GM19395 (cell line): ENCODE results near the gene ABHD16A.

Source experiments
- ATAC-seq: cut with Tn5 transposase; IDR thresholded peaks from one replicate; pipeline ENCODE4 v1.9.1; 2021; ENCODE audit warnings: mild to moderate bottlenecking, moderate library complexity; ENCODE audit not compliant: unreplicated experiment

Gene ABHD16A

DNA sequence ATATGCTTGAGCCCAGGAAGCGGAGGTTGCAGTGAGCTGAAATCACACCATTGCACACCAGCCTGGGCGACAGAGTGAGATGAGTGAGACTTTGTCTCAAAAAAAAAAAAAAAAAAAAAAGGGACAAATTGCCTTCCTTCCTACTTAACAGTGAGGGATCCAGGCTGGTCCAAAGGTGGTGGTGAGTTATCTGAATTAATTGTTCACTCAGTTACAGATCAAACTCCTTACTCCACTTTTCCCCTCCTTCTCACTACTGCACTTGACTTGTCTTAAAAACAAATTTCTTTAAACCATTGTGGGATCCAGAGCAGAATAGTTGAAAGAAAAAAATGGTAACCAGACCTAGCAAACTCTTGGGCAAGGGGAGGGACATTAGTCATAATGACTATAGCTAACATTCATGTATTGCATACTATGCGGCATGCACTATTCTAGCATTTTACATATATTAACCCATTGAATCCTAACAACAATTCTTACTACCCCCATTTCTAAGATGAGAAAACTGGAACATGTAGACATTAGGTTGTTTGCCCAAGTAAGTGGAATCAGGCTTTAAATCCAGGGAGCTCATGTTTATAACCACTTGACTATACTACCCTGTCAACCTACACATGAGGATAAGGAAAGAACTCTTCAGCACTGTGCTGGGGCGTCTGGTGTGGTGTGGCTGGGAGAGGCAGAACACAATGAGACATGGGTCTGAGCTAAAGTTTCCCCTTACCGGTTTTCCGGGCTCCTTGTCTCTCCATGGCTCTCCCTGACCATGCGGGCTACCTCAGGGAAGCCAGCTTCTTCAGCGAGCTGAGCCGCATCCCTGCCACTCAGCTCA lies 39.8 kb downstream of the ABHD16A start:
- ATAC-seq = no peak

DNA sequence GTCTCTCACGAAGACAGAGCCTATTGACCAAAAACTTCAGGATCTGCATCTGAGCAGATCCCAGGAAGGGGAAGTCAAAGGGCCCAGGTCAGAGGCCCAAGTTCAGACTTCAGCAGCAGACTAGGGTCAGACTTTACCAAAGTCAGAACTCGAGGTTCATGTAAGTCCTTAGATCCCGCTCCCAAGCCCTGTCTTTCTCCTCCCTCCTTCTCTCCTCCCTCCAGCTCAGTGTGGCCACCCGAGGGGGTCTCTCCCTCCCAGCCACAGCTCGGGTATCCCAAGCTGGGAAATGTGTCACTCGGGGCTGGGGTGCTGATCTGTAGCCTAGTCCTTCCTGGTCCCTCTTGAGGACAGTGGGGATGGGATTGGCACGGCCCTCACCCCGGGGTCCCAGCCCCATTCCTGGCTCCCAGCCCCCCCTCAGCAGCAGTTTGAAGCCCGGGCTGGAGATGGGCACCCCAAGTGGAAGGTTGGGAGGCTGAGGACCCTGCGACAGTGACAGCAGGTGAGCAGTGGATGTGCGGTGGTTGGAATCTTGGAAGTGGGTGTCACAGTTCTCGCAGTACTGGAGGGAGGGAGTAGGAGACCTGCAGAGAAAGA lies 40.9 kb downstream of the ABHD16A start:
- ATAC-seq = no peak

DNA sequence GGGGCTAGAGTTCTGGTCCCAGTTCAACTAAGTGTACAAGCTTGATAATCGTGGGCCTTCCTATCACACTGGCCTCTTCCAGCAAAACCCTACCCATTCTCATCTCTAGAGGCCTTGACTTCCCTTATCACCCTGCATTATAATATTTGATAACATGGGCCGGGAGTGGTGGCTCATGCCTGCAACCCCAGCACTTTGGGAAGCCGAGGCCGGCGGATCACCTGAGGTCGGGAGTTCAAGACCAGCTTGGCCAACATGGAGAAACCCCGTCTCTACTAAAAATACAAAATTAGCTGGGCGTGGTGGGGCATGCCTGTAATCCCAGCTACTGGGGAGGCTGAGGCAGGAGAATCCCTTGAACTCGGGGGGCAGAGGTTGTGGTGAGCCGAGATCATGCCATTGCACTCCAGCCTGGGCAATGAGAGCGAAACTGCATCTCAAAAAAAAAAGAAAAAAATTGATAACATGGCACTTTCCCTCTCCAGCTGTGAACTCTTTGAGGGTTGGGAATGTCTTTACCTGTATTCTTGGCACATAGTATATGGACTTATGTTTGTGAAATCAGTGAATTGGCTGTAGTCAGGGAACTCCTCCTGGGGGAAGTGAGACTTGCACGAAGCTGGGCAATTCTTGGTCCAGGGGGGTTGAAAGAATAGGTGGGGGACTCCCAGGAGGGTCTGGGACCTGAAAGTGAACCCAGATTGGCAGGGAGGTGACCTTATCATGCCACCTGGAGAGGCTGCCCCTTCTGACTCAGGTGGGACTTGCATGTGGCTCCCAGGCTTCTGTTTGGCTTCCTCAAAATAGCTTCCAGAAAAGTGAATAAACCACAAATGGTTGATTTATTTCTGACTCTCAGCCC lies 41.6 kb downstream of the ABHD16A start:
- no peak for ATAC-seq

DNA sequence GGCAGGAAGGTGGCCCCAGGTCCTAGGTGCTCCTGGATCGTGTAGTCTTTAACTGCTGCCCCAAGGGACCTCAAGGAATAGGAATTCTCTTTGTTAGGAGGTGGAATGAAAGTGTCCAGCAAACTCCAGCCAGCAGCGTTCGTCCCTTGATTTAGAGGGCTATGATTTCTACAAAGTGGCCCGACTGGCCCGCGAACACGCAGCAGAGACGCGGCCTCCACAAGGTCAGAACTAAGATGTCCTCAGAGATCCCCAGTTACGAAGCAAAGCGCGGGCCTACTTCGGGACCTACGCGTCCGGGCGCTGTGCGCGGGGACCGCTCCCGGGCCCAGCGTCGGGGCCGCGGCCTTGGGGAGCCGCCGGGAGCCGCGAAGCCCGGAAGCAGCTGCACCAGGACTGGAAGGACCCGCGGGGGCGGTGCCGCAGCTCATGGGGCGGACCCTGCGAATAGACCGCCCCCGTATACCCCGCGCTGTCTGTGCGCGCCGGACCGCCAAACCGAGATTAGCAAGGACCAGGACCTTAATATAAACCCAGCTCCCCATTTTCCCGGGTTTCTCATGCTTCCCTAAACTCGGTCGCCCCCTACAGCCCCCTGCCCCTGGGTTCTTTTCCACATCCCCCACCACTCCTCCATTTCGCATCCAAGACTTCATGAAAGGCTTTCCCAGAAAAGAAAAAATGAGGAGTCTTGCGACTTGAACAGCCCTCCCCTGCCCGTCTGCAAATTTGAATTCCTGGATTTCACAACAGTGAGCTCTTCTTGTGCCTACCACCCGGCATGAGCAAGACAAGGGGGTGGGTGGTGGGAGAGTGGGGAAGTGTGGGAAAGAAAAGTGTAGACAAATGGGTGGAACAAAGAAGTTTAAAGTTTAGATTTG lies 42.5 kb downstream of the ABHD16A start, which contains the start of gene C6orf47:
C6orf47 (minus strand) TSS at position 398 of the 881 bp plus-strand sequence. CDS start 831 bp downstream, outside the sequence.
- ATAC-seq = peak; percentile 42

DNA sequence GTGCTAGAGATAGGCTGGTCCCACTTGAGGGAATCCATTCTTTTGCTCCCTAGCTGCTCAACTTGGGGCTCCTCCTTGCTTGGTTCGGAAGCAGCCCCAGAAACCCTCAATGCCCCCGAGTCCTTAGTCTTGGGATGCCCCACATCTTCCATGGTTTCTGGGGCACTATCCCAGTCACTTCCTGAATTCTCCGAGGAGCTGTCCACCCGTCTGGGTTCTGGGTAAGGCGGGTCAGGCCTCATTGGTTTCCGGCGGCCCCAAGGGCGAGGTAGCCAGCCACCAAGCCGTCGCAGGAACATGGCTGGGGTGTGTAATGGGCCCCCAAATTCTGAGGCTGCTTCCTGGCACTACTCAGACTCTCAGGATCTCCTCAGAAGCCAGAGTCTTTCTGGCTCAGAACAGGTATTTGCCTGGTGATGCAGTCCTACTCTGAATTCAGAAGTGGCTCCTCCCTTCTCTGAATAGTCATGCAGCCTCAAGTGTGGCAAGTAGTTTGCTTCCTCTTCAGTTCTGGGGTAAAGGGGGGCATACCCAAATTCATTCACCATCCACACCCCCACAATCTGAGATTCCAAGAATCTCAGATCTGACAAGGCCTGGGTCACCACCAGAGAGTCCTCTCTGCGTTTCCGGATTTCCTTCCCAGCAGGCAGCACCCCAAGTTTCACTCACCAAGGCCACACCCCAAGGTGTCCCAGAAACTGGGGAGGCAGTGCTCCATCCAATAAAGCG lies 43.3 kb downstream of the ABHD16A start:
- no peak for ATAC-seq

DNA sequence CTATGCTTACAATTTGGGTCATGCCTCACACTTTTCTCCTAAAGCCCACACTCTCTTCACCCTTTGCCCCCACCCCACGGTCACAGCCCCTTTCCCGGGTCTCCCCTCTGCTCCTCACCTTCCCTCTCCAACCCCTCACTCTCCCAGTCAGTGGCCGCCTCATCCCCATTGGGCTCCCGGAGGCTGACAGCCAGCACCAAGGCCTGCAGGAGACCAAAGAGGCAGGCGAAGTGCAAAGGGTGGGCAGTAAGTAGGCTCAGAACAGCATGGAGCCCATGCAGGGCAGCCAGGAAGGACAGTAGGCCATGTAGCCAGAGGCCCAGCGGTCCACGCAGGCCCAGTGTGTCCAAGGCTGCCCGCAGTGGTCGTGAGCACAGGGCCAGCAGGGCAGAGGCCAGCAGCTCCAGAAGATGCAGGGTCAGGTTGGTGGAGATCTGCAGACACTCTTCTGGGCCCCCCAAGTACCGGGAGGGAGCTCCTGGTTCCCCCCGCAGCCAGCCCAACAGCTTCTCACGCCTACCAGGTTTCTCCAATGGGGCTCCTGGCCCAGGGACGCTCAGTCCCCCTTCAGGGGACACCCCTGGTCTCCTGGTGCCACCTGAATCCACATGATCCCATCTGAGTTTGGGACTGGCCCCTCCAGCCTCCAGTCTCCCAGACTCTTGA lies 44.0 kb downstream of the ABHD16A start:
- no peak for ATAC-seq

DNA sequence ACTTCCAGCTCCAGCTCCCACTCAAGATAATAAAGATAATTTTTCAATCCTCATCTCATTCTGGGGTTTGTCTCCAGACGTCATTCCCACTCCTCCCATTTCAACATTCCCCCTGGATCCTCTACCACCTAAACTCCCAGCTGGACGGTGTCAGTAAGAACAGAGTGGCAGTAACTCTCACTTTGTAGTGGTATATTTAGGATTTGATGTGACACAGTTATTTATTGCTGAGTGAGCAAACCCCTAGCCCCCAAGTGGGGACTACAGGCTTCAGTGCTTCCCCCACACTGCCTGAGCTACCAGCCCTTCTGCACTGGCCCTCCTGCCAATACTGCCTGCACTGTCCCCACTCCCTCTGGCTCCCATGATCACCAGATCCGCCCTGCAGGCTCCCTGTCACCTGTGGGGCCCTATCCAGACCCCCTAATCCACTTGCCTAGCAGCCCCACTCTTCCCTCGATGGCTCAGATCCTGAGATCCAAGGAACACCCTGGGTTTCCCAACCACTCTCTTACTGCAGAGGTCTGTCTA lies 44.9 kb downstream of the ABHD16A start:
- no peak for ATAC-seq

DNA sequence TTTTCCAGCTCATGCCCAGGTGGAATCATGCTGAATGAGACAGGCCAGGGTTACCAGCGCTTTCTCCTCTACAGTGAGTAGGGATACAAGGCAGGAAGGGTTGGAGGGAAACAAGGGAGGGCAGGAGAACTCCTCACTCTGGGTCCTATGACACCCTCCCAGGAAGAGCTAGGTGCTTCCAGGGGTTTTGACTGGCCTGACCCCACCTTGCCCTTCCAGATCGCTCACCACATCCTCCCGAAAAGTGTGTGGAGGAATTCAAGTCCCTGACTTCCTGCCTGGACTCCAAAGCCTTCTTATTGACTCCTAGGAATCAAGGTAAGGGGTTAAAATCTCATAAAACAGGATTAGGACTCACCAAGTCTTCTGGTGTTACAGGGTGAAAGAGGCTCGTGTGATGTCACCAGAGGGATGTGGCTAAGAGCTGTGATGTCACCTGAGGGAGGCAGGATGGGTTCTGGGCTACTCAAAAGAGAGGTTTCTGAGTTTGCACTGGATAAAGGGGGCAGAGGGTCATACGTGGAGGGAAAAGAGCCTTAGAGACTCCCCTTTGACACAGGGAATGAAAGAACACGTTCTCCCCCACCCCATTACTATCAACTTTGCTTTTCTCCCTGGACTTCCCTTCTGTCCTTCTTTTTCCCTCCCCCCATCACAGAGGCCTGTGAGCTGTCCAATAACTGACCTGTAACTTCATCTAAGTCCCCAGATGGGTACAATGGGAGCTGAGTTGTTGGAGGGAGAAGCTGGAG lies 45.5 kb downstream of the ABHD16A start:
- no peak for ATAC-seq

DNA sequence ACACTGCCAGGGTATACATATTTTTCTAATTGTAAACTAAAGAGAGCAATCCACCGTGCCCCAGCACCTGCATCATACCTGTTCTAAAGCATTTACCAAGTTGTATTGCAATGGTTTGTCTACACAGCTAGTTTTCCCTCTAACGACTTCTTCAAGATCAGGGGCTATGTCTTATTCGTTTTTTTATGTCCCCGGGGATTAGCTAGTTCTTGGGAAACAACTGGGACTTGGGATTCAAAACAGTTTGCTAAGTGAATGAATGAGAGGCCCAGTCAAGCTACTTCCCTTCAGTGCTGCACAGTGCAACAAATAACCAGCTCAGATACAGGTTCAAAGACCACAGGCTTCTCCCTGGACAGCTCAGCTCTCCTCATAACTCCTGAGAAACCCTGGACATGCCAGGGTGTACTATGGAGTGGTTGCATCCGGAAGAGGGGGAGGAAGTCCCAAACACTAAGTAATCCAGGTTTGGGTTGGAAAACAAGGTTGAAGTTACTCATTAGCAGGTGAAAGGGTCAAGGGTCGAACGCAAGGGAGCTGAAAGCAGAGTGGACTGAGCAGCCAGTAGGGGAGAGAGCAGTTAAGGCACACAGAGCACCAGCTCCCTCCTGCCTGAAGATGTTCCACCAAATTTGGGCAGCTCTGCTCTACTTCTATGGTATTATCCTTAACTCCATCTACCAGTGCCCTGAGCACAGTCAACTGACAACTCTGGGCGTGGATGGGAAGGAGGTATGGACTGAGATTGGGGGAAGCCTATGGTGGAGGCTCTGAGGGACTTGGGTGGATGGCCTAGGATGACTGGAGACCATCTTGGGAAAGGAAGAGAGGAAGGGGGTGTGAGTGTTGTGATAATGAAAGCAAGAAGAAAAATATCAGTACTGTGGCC lies 47.5 kb downstream of the ABHD16A start, which contains the start of gene APOM:
APOM (plus strand) TSS at position 546 of the 889 bp plus-strand sequence; CDS start at position 619, 73 bp downstream.
- no peak for ATAC-seq

DNA sequence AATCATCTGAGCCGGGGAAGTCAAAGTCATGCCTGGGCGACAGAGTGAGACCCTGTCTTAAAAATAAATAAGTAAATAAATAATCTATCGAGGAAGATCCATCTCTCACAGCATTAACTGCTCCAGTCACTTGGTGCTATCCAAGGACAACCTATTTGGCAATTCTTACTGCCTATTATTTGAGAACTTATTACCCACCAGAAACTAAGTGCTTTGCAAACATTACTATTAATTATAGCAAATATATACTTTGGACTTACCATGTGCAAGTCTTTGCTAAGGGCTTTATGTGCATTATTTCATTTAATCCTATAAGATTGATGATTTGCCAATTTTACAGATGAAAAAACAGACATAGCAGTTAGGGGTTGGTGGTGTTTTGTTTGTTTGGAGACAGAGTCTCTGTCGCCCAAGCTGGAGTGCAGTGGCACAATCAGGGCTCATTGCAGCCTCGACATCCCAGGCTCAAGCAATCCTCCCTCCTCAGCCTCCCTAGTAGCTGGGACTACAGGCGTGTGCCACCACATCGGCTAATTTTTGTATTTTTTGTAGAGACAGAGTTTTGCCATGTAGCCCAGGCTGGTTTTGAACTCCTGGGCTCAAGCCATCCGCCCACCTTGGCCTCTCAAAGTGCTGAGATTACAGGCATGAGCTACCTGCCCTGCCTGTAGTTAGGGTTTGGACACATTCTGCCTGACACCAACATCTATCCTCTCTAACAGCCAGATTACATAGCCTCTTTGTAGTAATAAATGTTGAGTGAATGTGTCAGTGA lies 48.4 kb downstream of the ABHD16A start:
- no peak for ATAC-seq

DNA sequence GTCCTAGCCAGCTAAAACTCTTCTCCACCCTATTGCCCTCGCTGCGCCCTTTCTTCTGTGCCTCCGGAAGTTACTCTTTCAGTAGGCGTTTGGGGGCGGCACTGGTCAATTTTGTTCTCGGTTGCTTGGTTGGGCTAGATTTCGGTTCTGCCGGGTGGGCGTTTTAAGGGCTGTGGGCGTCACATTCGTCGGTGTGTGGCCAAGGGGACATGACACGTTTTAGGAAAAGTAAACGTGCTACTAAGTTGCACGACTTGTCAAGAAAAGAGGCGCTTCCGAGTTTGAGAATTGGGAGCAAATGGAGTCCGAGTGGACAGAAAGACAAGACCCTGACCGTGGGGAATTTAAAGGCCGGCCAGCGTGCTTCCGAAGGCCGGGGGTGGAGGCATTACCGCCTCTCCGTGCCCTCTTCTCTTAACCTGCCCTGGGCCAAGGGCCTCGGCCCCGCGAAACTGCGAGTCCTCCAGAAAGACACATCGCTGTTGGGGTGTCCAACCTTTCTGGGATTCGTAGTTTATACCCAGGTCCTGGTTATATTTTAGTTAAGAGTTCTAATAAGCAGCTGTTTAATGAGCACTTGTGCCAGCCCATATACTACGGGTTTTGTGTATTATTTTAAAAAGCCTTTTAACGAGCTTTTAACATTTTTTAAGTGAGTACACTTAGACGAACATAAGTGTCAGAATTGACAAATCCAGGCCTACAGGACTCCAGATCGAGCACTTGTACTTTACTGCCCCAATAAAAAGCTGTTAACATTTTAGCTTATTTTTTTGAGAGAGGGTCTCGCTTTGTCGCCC lies 50.0 kb downstream of the ABHD16A start:
- peak; percentile 65 for ATAC-seq

DNA sequence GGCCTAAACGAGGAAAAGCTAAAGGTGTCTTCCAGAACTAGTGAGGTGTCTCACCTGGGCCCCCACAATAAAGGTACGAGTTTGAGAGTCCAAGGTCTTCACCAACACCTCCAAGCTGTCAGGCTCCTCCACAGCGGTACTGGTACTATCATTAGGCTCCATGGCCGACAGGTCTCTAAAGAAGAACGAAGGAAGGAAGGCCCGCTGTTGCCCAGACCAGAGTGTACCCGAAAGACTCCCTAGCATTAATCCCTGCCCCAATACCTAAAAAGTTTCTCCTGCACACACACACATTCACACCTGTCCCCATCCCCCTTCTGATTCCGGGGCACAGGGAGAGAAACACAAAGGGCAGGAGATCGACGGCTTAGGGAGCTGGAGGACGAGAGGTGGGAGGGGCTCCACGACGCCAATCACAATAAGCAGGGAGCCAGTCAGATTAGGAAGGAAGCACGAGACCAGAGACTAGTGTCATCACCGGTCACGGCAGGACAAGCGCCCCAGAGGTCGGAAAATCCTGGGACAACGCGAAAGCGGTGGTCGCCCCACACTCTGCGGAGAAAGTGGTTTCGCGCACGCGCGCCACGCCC lies 51.4 kb downstream of the ABHD16A start:
- peak; percentile 26 for ATAC-seq

DNA sequence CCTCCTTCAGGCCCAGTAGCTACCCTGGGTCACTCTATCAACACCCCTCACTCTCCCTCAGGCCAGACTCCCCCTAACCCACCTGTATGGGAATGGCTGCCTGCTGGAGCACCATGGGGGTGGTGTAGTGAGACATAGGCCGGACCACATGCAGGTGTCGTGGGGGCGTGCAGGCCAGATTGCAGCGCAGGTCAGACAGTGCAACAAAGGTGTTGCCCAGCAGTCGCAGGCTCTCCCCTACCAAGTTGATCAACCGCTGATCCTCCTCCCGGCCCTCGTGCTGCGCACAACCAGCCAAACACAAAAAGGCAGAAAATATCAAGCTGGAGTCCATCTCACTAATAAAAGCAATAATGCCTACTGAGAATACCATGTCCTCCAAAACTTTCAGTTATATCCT lies 57.8 kb downstream of the ABHD16A start:
- no peak for ATAC-seq

DNA sequence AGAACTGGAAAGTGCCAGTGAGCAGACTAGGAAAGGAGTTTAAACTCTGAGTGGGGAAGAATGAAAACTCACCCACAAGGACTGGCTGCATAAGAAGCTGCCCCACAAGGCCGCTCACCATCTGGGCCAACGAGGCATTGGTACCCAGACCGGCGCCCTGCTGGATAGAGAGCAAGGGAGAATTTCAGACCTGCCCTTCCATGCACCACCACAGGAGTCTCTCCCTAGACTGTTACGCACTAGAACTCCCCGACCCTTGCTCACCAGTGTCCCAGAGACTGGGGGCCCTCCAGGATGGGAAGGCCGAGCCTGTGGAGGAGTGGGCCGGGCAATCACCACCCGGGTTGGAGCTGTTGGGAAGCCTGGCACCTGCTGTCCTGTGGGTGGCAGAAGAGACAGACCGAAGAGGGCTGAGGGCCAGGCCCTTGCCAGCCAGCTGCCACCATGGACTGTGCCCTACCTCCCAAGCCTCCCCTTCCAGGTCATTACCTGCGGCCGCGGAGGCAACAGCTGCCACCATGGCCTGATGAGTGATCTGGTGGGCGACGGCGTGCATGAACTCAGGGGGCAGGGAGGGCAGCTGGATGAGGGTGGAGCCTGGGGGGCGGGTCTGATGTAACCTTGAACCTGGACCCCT lies 59.2 kb downstream of the ABHD16A start:
- ATAC-seq = no peak
